ENCODE results near the gene OSBPL9. TPM values are rescaled to one million over a fixed set of nuclear protein-coding genes. Genes with fewer than 3 reads are reported as not detected.
"Not testable (repeated sequence)": the region's sequence is repeated elsewhere in the genome, so short reads cannot be mapped to it uniquely, and the experiment has no call there.

The OSBPL9 gene
- total RNA-seq, 1 experiment from 2014 or later: 188 TPM

DNA sequence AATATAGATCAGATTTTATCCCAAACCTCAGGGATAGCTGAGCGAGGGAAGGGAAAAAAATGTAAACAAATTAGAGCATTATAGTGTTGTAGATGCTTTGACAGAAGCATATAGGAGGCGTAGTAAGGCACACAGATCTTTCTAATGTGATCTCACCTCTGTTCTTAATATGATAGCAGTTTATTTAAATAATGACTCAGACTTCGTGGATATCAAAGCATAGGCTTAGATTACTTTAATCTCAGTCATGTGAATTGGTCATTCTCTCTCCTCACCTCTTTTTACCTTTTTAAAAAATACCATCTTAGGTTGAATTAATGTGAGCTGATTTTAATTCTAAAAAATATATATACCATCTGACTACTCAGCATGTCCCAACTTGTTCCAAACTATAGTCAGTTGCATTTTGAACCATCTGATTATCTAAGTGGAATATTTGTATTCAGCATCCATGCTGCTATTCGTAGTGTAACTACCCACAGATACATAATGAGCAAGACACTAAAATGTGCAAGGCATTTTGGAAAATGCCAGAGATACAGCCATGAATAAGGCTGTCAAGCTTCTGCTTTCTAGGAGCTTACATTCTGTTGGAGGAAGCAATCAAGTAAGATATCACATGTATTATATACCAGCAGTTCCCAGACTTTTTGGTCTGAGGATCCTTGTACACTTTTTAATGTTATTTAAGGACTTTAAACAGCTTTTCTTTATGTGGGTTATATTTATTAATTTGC, 76.7 kb downstream of the OSBPL9 start:
- H3K36me3 ChIP-seq (ENCODE audit: low read depth): no peaks in the 10 kb centered on the region
- no peak overlapping the region for H3K4me2 ChIP-seq
- ChIA-PET POLR2A (ENCODE audit: unreplicated experiment) (interaction anchor here (0.6 kb wide), 1 partner anchor 9 kb away, joined by 15 read pairs; no protein-coding TSS in a partner anchor), CTCF (interaction anchor here (0.6 to 0.7 kb wide), 2 partner anchors 16 to 711 kb away, joined by 3 to 5 read pairs; partner anchors contain the start of genes ORC1 and PRPF38A)
- H4K20me1 ChIP-seq (ENCODE audit: insufficient read depth): peaks cover 15% of the 10 kb centered on the region
- TF ChIP-seq CTCF (conservative IDR thresholded peaks at IDR 0.05) (no peak), EZH2 (IDR thresholded peaks at IDR 0.05; ENCODE audit: low read depth) (no peak)
- no peak overlapping the region for H3K4me3 ChIP-seq
- BruUV-seq (replicated peaks): no TSS peak
- H3F3A ChIP-seq (ENCODE audit: insufficient read depth, low read depth): peaks cover 25% of the 10 kb centered on the region
- H3K79me2 ChIP-seq (ENCODE audit: low read depth): peaks cover 84% of the 10 kb centered on the region
- H3K9me2 ChIP-seq (ENCODE audit: insufficient read depth): no peaks in the 10 kb centered on the region
- DNase-seq: peak in 1 of 2 experiments; percentile 52
- no peaks in the 10 kb centered on the region for H3K27me3 ChIP-seq (ENCODE audit: insufficient read depth, low read depth)
- H3K4me1 ChIP-seq (replicated peaks; ENCODE audit: insufficient read depth): peaks cover 46% of the 10 kb centered on the region
- H2AFZ ChIP-seq: no peak overlapping the region
- no peaks in the 10 kb centered on the region for H3K9me3 ChIP-seq (ENCODE audit: insufficient read depth, low read depth)
- intact Hi-C loops (cut with micrococcal nuclease; ENCODE audit: unreplicated experiment): no loop called here
- 0 out of 2 replicates have a peak overlapping the region, but pooled peaks have one; percentile 5 for H3K27ac ChIP-seq

DNA sequence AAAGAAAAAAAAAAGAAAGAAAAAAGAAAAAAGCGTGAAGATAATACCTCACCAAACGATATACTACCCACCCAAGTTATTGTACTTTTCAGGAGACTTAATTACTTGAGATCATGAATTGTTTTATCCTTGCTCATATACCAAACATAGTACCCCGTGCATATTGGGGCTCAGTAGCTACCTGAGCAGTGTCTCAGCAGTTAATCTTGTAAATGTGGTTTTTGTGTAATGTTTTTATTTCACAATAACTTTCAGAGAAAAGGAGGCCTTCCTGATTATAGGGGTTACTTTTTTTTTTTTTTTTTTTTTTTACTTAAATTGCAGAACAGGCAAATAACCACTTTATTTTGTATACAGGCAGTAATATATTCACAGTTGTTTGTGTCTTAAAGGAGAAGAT, 80.3 kb downstream of the OSBPL9 start:
- H3K79me2 ChIP-seq (ENCODE audit: low read depth): peaks cover 91% of the 10 kb centered on the region
- POLR2A ChIA-PET (ENCODE audit: unreplicated experiment): interaction anchor here (0.7 kb wide), 2 partner anchors 233 to 848 kb away, joined by 3 to 8 read pairs; no protein-coding TSS in a partner anchor
- no peaks in the 10 kb centered on the region; the same call in none of the 2 replicates for H3F3A ChIP-seq (ENCODE audit: insufficient read depth, low read depth)
- intact Hi-C loops (cut with micrococcal nuclease; ENCODE audit: unreplicated experiment): no loop called here
- no peaks in the 10 kb centered on the region for H3K27me3 ChIP-seq (ENCODE audit: insufficient read depth, low read depth)
- no peaks in the 10 kb centered on the region for H4K20me1 ChIP-seq (ENCODE audit: insufficient read depth)
- H3K4me3 ChIP-seq: no peak overlapping the region
- 0 out of 2 replicates have a peak, but pooled peaks cover 5% of the 10 kb centered on the region for H3K36me3 ChIP-seq (ENCODE audit: low read depth)
- H3K9me2 ChIP-seq (ENCODE audit: insufficient read depth): no peaks in the 10 kb centered on the region
- 0 out of 2 replicates have a peak overlapping the region, but pooled peaks have one; percentile 11 for H3K27ac ChIP-seq
- no peak overlapping the region for H2AFZ ChIP-seq
- DNase-seq: peak in 1 of 2 experiments; percentile 53
- no peak overlapping the region for H3K4me2 ChIP-seq
- CTCF ChIA-PET: interaction anchor here (0.6 to 0.7 kb wide), 2 partner anchors 53 to 278 kb away, joined by 3 to 12 read pairs; no protein-coding TSS in a partner anchor
- peaks cover 24% of the 10 kb centered on the region for H3K4me1 ChIP-seq (replicated peaks; ENCODE audit: insufficient read depth)
- no TSS peak for BruUV-seq (replicated peaks)
- H3K9me3 ChIP-seq (ENCODE audit: insufficient read depth, low read depth): no peaks in the 10 kb centered on the region
- TF ChIP-seq CTCF (conservative IDR thresholded peaks at IDR 0.05): no peak
- no peak for TF ChIP-seq EZH2 (IDR thresholded peaks at IDR 0.05; ENCODE audit: low read depth)

DNA sequence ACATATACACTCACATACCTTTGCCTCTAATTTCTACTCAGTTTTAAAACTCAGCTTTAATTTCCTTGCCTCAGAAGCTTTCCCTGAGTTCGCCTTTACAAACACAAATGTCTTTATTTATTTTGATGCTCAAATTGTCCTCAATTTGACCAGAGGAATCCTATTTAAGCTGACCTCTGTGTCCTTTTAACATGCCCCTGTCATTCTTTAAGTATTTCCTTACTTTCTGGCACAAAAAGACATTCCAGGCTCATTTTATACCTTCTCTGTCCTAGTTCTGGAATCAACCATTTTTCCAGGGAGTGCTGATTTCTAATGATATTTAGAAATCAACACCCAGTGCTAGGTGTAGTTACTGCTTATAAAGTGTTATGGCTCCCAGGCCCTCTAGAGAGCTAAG, 82.5 kb downstream of the OSBPL9 start:
- Histone ChIP-seq H3K9me2 (ENCODE audit: insufficient read depth) (no peaks in the 10 kb centered on the region), H3K36me3 (ENCODE audit: low read depth) (0 out of 2 replicates have a peak, but pooled peaks cover 5% of the 10 kb centered on the region), H3F3A (ENCODE audit: insufficient read depth, low read depth) (no peaks in the 10 kb centered on the region; the same call in none of the 2 replicates), H3K4me3 (no peak overlapping the region), H3K79me2 (ENCODE audit: low read depth) (peaks cover 79% of the 10 kb centered on the region), H3K4me2 (no peak overlapping the region), H3K27me3 (ENCODE audit: insufficient read depth, low read depth) (no peaks in the 10 kb centered on the region), H3K9me3 (ENCODE audit: insufficient read depth, low read depth) (no peaks in the 10 kb centered on the region), H3K4me1 (replicated peaks; ENCODE audit: insufficient read depth) (peaks cover 15% of the 10 kb centered on the region), H4K20me1 (ENCODE audit: insufficient read depth) (peaks cover 3% of the 10 kb centered on the region), H2AFZ (no peak overlapping the region), H3K27ac (0 out of 2 replicates have a peak overlapping the region, but pooled peaks have one; percentile 23)
- POLR2A ChIA-PET (ENCODE audit: unreplicated experiment): no interaction called here
- CTCF ChIA-PET: interaction anchor here (0.9 kb wide), 1 partner anchor 9 kb away, joined by 3 read pairs; no protein-coding TSS in a partner anchor
- intact Hi-C loops (cut with micrococcal nuclease; ENCODE audit: unreplicated experiment): no loop called here
- DNase-seq: no peak
- TF ChIP-seq EZH2 (IDR thresholded peaks at IDR 0.05; ENCODE audit: low read depth): no peak
- no peak for TF ChIP-seq CTCF (conservative IDR thresholded peaks at IDR 0.05)
- no TSS peak for BruUV-seq (replicated peaks)

- BruUV-seq (replicated peaks); H3K9me2 ChIP-seq (ENCODE audit: insufficient read depth); intact Hi-C loops (cut with micrococcal nuclease; ENCODE audit: unreplicated experiment); H3K9me3 ChIP-seq (ENCODE audit: insufficient read depth, low read depth); H3K27ac ChIP-seq; H3K27me3 ChIP-seq (ENCODE audit: insufficient read depth, low read depth); POLR2A ChIA-PET (ENCODE audit: unreplicated experiment); H2AFZ ChIP-seq; H3K4me3 ChIP-seq; H4K20me1 ChIP-seq (ENCODE audit: insufficient read depth); H3K36me3 ChIP-seq (ENCODE audit: low read depth); H3F3A ChIP-seq (ENCODE audit: insufficient read depth, low read depth); CTCF ChIA-PET; DNase-seq; H3K4me2 ChIP-seq; H3K4me1 ChIP-seq (replicated peaks; ENCODE audit: insufficient read depth): not testable (repeated sequence)
- H3K79me2 ChIP-seq (ENCODE audit: low read depth): peaks cover 75% of the 10 kb centered on the region
Measured at GRCh38 chr1:51701782-51702181, 84.9 kb downstream of the OSBPL9 start.

DNA sequence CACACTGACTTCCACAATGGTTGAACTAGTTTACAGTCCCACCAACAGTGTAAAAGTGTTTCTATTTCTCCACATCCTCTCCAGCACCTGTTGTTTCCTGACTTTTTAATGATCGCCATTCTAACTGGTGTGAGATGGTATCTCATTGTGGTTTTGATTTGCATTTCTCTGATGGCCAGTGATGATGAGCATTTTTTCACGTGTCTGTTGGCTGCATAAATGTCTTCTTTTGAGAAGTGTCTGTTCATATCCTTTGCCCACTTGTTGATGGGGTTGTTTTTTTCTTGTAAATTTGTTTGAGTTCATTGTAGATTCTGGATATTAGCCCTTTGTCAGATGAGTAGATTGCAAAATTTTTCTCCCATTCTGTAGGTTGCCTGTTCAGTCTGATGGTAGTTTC, 85.3 kb downstream of the OSBPL9 start:
- H3K4me2 ChIP-seq; H2AFZ ChIP-seq; H3K27ac ChIP-seq; POLR2A ChIA-PET (ENCODE audit: unreplicated experiment); CTCF ChIA-PET; DNase-seq; H3F3A ChIP-seq (ENCODE audit: insufficient read depth, low read depth); H3K27me3 ChIP-seq (ENCODE audit: insufficient read depth, low read depth); H4K20me1 ChIP-seq (ENCODE audit: insufficient read depth); H3K4me1 ChIP-seq (replicated peaks; ENCODE audit: insufficient read depth); H3K4me3 ChIP-seq; H3K9me2 ChIP-seq (ENCODE audit: insufficient read depth); H3K36me3 ChIP-seq (ENCODE audit: low read depth); H3K9me3 ChIP-seq (ENCODE audit: insufficient read depth, low read depth); intact Hi-C loops (cut with micrococcal nuclease; ENCODE audit: unreplicated experiment); BruUV-seq (replicated peaks): not testable (repeated sequence)
- H3K79me2 ChIP-seq (ENCODE audit: low read depth): peaks cover 75% of the 10 kb centered on the region
